ENCODE measurements around the gene EDDM13. TPM values are rescaled to one million over a fixed set of nuclear protein-coding genes. Genes with fewer than 3 reads are reported as not detected.
A peak's percentile ranks its signal among the peaks of the same experiment; 100 is the strongest.

Gene EDDM13
- total RNA-seq, 5 donors from 2014 or later (not counting 1 experiment from before 2014, with no cell fraction given): not detected

- no peak for DNase-seq
- no peak overlapping the region for H3K4me3 ChIP-seq (ENCODE audit: control insufficient read depth in 1 of 2, extremely low read depth in 1 of 2, low read length in 1 of 2)
- ATAC-seq (replicated peaks in 1 of 4): no peak
- Mint-ChIP-seq H3K27me3 (no peaks in the 10 kb centered on the region), H3K36me3 (peaks cover 10% of the 10 kb centered on the region), H3K9me3 (no peaks in the 10 kb centered on the region), H3K27ac (no peak overlapping the region), H3K4me3 (no peak overlapping the region), H3K4me1 (no peaks in the 10 kb centered on the region)
- no peak overlapping the region for H3K27ac ChIP-seq (ENCODE audit: low read length)
- ChIA-PET CTCF (interaction anchor here in 1 of 2 donors (2.6 kb wide), 1 partner anchor 13 kb away, joined by 8 read pairs; no protein-coding TSS in a partner anchor), POLR2A (no interaction called here)
- no CpG with 5 or more reads among the region's 3 CpGs for WGBS (ENCODE audit: insufficient coverage)
- H3K36me3 ChIP-seq (ENCODE audit: control insufficient read depth in 2 of 2, extremely low read depth in 1 of 2, insufficient read depth in 1 of 2, low read length in 1 of 2): no peaks in the 10 kb centered on the region
- no peaks in the 10 kb centered on the region for H3K27me3 ChIP-seq (replicated peaks in 1 of 2; ENCODE audit: control insufficient read depth in 2 of 2, extremely low read depth in 1 of 2, insufficient read depth in 2 of 2, low read length in 1 of 2)
- no peaks in the 10 kb centered on the region for H3K4me1 ChIP-seq (ENCODE audit: control insufficient read depth in 1 of 2, extremely low read depth in 1 of 2, insufficient read depth in 2 of 2, low read length in 2 of 2)
- no peaks in the 10 kb centered on the region for H3K9me3 ChIP-seq
Measured at GRCh38 chr19:56266051-56266450, 6.5 kb upstream of the EDDM13 start.

GRCh38 chr19:56269348-56269747 lies 3.2 kb upstream of the EDDM13 start:
- 90% methylated on average over 4 of the region's 6 CpGs for WGBS (ENCODE audit: insufficient coverage)
- Mint-ChIP-seq H3K27ac (no peak overlapping the region), H3K27me3 (no peaks in the 10 kb centered on the region), H3K4me3 (no peak overlapping the region), H3K9me3 (no peaks in the 10 kb centered on the region), H3K4me1 (no peaks in the 10 kb centered on the region), H3K36me3 (peaks cover 4% of the 10 kb centered on the region)
- no peaks in the 10 kb centered on the region for H3K36me3 ChIP-seq (ENCODE audit: control insufficient read depth in 2 of 2, extremely low read depth in 1 of 2, insufficient read depth in 1 of 2, low read length in 1 of 2)
- no peaks in the 10 kb centered on the region for H3K4me1 ChIP-seq (ENCODE audit: control insufficient read depth in 1 of 2, extremely low read depth in 1 of 2, insufficient read depth in 2 of 2, low read length in 2 of 2)
- CTCF ChIA-PET: no interaction called here
- no peak for DNase-seq
- H3K27ac ChIP-seq (ENCODE audit: low read length): no peak overlapping the region
- POLR2A ChIA-PET: no interaction called here
- ATAC-seq (replicated peaks in 1 of 4): no peak
- no peaks in the 10 kb centered on the region for H3K9me3 ChIP-seq
- no peaks in the 10 kb centered on the region for H3K27me3 ChIP-seq (replicated peaks in 1 of 2; ENCODE audit: control insufficient read depth in 2 of 2, extremely low read depth in 1 of 2, insufficient read depth in 2 of 2, low read length in 1 of 2)
- no peak overlapping the region for H3K4me3 ChIP-seq (ENCODE audit: control insufficient read depth in 1 of 2, extremely low read depth in 1 of 2, low read length in 1 of 2)

DNA sequence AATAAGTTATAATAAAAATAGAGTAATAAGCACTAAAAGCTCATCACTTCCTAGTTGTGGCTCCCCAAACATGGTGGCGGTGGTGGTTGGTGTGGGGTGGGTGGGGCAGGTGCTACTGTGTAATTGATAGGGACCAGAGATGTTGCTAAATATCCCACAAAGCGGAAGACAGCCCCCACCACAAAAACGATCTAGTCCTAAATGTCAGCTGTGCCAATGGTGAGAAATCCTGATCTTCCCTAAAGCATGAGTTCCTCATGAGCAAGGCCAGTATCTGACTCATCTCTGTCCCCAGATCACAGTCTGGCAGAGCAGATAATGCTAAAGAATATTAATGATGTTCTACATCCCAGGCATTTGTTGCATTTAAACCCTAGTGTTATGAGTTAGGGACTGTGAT lies 1.9 kb upstream of the EDDM13 start:
- Histone ChIP-seq H3K27me3 (replicated peaks in 1 of 2; ENCODE audit: control insufficient read depth in 2 of 2, extremely low read depth in 1 of 2, insufficient read depth in 2 of 2, low read length in 1 of 2) (no peaks in the 10 kb centered on the region), H3K4me1 (ENCODE audit: control insufficient read depth in 1 of 2, extremely low read depth in 1 of 2, insufficient read depth in 2 of 2, low read length in 2 of 2) (no peaks in the 10 kb centered on the region), H3K9me3 (no peaks in the 10 kb centered on the region), H3K4me3 (ENCODE audit: control insufficient read depth in 1 of 2, extremely low read depth in 1 of 2, low read length in 1 of 2) (no peak overlapping the region), H3K27ac (ENCODE audit: low read length) (no peak overlapping the region), H3K36me3 (ENCODE audit: control insufficient read depth in 2 of 2, extremely low read depth in 1 of 2, insufficient read depth in 1 of 2, low read length in 1 of 2) (no peaks in the 10 kb centered on the region)
- peak in 9 of 35 experiments; percentile 2 to 35 (median 5) for DNase-seq
- ATAC-seq (replicated peaks in 1 of 4): no peak
- ChIA-PET POLR2A (no interaction called here), CTCF (interaction anchor here in 1 of 2 donors (0.6 kb wide), 1 partner anchor 89 kb away, joined by 6 read pairs; no protein-coding TSS in a partner anchor)
- Mint-ChIP-seq H3K27ac (no peak overlapping the region), H3K4me3 (no peak overlapping the region), H3K9me3 (no peaks in the 10 kb centered on the region), H3K4me1 (no peaks in the 10 kb centered on the region), H3K27me3 (no peaks in the 10 kb centered on the region), H3K36me3 (peaks cover 4% of the 10 kb centered on the region)
- 60% methylated on average over 1 of the region's 3 CpGs for WGBS (ENCODE audit: insufficient coverage)

GRCh38 chr19:56271151-56271550 lies 1.4 kb upstream of the EDDM13 start:
- no peaks in the 10 kb centered on the region for H3K4me1 ChIP-seq (ENCODE audit: control insufficient read depth in 1 of 2, extremely low read depth in 1 of 2, insufficient read depth in 2 of 2, low read length in 2 of 2)
- no peaks in the 10 kb centered on the region for H3K4me1 Mint-ChIP-seq
- H3K4me3 Mint-ChIP-seq: no peak overlapping the region
- ATAC-seq (replicated peaks in 1 of 4): no peak
- no peak for DNase-seq
- ChIA-PET CTCF (no interaction called here), POLR2A (no interaction called here)
- no peaks in the 10 kb centered on the region for H3K27me3 Mint-ChIP-seq
- no peaks in the 10 kb centered on the region for H3K9me3 Mint-ChIP-seq
- peaks cover 4% of the 10 kb centered on the region for H3K36me3 Mint-ChIP-seq
- no peaks in the 10 kb centered on the region for H3K27me3 ChIP-seq (replicated peaks in 1 of 2; ENCODE audit: control insufficient read depth in 2 of 2, extremely low read depth in 1 of 2, insufficient read depth in 2 of 2, low read length in 1 of 2)
- no peaks in the 10 kb centered on the region for H3K36me3 ChIP-seq (ENCODE audit: control insufficient read depth in 2 of 2, extremely low read depth in 1 of 2, insufficient read depth in 1 of 2, low read length in 1 of 2)
- H3K9me3 ChIP-seq: no peaks in the 10 kb centered on the region
- no peak overlapping the region for H3K27ac ChIP-seq (ENCODE audit: low read length)
- WGBS (ENCODE audit: insufficient coverage): 89% methylated on average over 1 of the region's 6 CpGs
- H3K4me3 ChIP-seq (ENCODE audit: control insufficient read depth in 1 of 2, extremely low read depth in 1 of 2, low read length in 1 of 2): no peak overlapping the region
- H3K27ac Mint-ChIP-seq: no peak overlapping the region

DNA sequence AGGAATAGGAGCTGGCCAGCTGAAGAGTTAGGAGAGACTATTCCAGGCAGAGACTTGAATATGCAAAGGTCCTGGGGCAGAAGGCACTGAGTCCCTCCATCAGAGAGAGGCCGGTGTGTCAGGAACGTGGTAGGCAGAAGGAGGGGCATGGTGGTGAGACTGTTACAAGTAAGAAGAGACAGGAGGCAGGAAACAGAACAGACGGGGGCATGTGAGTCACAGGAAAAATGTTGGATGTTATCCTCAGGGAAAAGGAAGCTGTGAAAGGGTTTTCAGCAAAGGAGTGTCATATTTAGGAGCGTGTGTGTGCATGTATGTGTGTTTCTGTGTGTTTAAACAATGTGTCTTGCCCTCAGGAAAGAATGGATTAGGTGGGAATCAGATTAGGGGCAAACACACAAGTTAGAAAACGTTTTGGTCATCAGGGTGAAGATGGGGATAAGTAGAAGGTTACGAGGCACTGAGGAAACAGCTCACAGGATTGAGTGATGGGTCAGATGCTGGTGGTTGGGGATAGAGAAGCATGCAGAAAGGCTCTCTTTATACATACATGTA lies 1.1 kb downstream of the EDDM13 start:
- ATAC-seq (replicated peaks in 1 of 4) (no peak), DNase-seq (no peak)
- Histone ChIP-seq H3K27me3 (replicated peaks in 1 of 2; ENCODE audit: control insufficient read depth in 2 of 2, extremely low read depth in 1 of 2, insufficient read depth in 2 of 2, low read length in 1 of 2) (no peaks in the 10 kb centered on the region), H3K36me3 (ENCODE audit: control insufficient read depth in 2 of 2, extremely low read depth in 1 of 2, insufficient read depth in 1 of 2, low read length in 1 of 2) (no peaks in the 10 kb centered on the region), H3K4me3 (ENCODE audit: control insufficient read depth in 1 of 2, extremely low read depth in 1 of 2, low read length in 1 of 2) (no peak overlapping the region), H3K4me1 (ENCODE audit: control insufficient read depth in 1 of 2, extremely low read depth in 1 of 2, insufficient read depth in 2 of 2, low read length in 2 of 2) (no peaks in the 10 kb centered on the region), H3K27ac (ENCODE audit: low read length) (no peak overlapping the region), H3K9me3 (no peaks in the 10 kb centered on the region)
- Mint-ChIP-seq H3K4me3 (no peak overlapping the region), H3K9me3 (peaks cover 4 to 9% (median 6%) of the 10 kb centered on the region in 3 donors), H3K27ac (no peak overlapping the region), H3K36me3 (peaks cover 14% of the 10 kb centered on the region), H3K4me1 (no peaks in the 10 kb centered on the region), H3K27me3 (no peaks in the 10 kb centered on the region)
- POLR2A ChIA-PET: no interaction called here
- 49% methylated on average over 5 of the region's 6 CpGs for WGBS (ENCODE audit: insufficient coverage)
- CTCF ChIA-PET: no interaction called here

- Mint-ChIP-seq H3K4me3 (no peak overlapping the region), H3K4me1 (no peaks in the 10 kb centered on the region), H3K27me3 (no peaks in the 10 kb centered on the region), H3K27ac (no peak overlapping the region), H3K9me3 (peaks cover 0 to 3% (median 0%) of the 10 kb centered on the region in 3 donors), H3K36me3 (peaks cover 15% of the 10 kb centered on the region)
- no peak overlapping the region for H3K4me3 ChIP-seq (ENCODE audit: control insufficient read depth in 1 of 2, extremely low read depth in 1 of 2, low read length in 1 of 2)
- peaks cover 2 to 3% of the 10 kb centered on the region in 2 donors for H3K36me3 ChIP-seq (ENCODE audit: control insufficient read depth in 2 of 2, extremely low read depth in 1 of 2, insufficient read depth in 1 of 2, low read length in 1 of 2)
- H3K4me1 ChIP-seq (ENCODE audit: control insufficient read depth in 1 of 2, extremely low read depth in 1 of 2, insufficient read depth in 2 of 2, low read length in 2 of 2): no peaks in the 10 kb centered on the region
- CTCF ChIA-PET: no interaction called here
- DNase-seq: no peak
- H3K27me3 ChIP-seq (replicated peaks in 1 of 2; ENCODE audit: control insufficient read depth in 2 of 2, extremely low read depth in 1 of 2, insufficient read depth in 2 of 2, low read length in 1 of 2): no peaks in the 10 kb centered on the region
- ATAC-seq (replicated peaks in 1 of 4): no peak
- H3K9me3 ChIP-seq: no peaks in the 10 kb centered on the region
- POLR2A ChIA-PET: no interaction called here
- no peak overlapping the region for H3K27ac ChIP-seq (ENCODE audit: low read length)
- 89% methylated on average over 3 of the region's 4 CpGs for WGBS (ENCODE audit: insufficient coverage)
Measured at GRCh38 chr19:56282809-56283208, 10.3 kb downstream of the EDDM13 start.

- no peaks in the 10 kb centered on the region for H3K27me3 Mint-ChIP-seq
Measured at GRCh38 chr19:56284746-56285145, 12.2 kb downstream of the EDDM13 start.

More at GRCh38 chr19:56284746-56285145, 12.2 kb downstream of the EDDM13 start:
- DNase-seq (no peak), ATAC-seq (replicated peaks in 1 of 4) (no peak)
- Histone ChIP-seq H3K4me1 (ENCODE audit: control insufficient read depth in 1 of 2, extremely low read depth in 1 of 2, insufficient read depth in 2 of 2, low read length in 2 of 2) (no peaks in the 10 kb centered on the region), H3K27me3 (replicated peaks in 1 of 2; ENCODE audit: control insufficient read depth in 2 of 2, extremely low read depth in 1 of 2, insufficient read depth in 2 of 2, low read length in 1 of 2) (no peaks in the 10 kb centered on the region), H3K9me3 (no peaks in the 10 kb centered on the region), H3K36me3 (ENCODE audit: control insufficient read depth in 2 of 2, extremely low read depth in 1 of 2, insufficient read depth in 1 of 2, low read length in 1 of 2) (peaks cover 2 to 3% of the 10 kb centered on the region in 2 donors), H3K4me3 (ENCODE audit: control insufficient read depth in 1 of 2, extremely low read depth in 1 of 2, low read length in 1 of 2) (no peak overlapping the region), H3K27ac (ENCODE audit: low read length) (no peak overlapping the region)
- CTCF ChIA-PET: no interaction called here
- no CpG with 5 or more reads among the region's 3 CpGs for WGBS (ENCODE audit: insufficient coverage)
- Mint-ChIP-seq H3K4me3 (no peak overlapping the region), H3K9me3 (no peaks in the 10 kb centered on the region), H3K4me1 (no peaks in the 10 kb centered on the region), H3K27ac (no peak overlapping the region), H3K36me3 (peaks cover 21% of the 10 kb centered on the region)
- POLR2A ChIA-PET: no interaction called here
